ENCODE measurements around the gene NHLRC2. TPM values are rescaled to one million over a fixed set of nuclear protein-coding genes. Genes with fewer than 3 reads are reported as not detected.

NHLRC2 gene, protein sequence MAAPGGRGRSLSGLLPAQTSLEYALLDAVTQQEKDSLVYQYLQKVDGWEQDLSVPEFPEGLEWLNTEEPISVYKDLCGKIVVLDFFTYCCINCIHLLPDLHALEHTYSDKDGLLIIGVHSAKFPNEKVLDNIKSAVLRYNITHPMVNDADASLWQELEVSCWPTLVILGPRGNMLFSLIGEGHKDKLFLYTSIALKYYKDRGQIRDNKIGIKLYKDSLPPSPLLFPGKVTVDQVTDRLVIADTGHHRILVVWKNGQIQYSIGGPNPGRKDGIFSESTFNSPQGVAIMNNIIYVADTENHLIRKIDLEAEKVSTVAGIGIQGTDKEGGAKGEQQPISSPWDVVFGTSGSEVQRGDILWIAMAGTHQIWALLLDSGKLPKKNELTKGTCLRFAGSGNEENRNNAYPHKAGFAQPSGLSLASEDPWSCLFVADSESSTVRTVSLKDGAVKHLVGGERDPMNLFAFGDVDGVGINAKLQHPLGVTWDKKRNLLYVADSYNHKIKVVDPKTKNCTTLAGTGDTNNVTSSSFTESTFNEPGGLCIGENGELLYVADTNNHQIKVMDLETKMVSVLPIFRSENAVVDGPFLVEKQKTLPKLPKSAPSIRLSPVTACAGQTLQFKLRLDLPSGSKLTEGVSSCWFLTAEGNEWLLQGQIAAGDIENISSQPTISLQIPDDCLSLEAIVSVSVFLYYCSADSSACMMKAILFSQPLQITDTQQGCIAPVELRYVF
- total RNA-seq (2013): 7.4 TPM
- 1 to 10 TPM; 2.8 to 6.9 (median 5.3) TPM for polyA plus RNA-seq
- 3.5 and 7.0 TPM in 2 replicates for polyA minus RNA-seq
- total RNA-seq: 8.5 to 26.3 (median 13.4) reads per million in 11 experiments

DNA sequence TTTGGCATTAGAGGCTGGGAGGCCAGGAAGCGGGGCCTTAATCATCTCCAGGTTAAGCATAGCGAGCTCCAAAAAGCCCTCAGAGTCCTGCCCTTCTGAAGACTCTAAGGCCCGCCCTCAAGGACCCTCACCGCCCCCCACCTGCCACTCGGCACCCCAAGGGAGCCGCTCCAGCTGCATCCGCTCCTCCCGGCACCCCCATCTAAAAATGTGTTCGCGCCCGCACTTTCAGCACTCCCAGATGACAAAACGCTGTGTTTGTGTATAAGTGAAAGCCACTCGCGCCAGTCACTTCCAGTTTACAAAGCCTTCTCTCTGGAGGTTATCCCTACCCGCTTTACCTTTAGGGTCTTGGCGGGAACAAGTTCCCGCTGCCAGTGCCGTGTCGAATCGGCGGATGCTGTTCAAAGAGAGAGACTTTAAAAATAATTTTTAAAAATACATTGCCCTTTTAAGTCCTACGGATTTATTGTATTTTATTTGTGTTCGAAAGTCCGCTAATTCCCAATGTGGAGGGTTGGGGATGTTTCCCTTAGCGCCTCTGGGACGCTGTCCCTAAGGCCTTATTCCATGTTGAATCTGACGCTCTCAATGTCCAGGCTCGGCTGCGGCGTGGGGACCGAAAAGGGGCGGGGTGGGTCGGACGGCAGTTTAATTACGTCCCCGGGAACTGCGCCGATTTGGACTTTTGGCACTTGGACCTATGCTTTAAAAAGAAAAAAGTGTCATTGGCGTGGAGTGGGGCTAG lies at the start of gene NHLRC2, which contains the start of gene DCLRE1A:
NHLRC2 (plus strand) TSS at position 649 of the 748 bp plus-strand sequence. CDS start 212 bp downstream, outside the sequence.
DCLRE1A (minus strand) TSS at position 70 of the 748 bp plus-strand sequence. CDS start 900 bp downstream, outside the sequence.
- Histone ChIP-seq H2AFZ (ENCODE audit: insufficient read depth, low read depth, low read length, poor library complexity, severe bottlenecking) (peak within 1 kb of the TSS; percentile 94), H3K9ac (ENCODE audit: insufficient read depth, low read length, poor library complexity, severe bottlenecking) (peak within 1 kb of the TSS; percentile 96), H3K27me3 (ENCODE audit: control insufficient read depth in 2 of 2, insufficient read depth in 2 of 2, low read length in 2 of 2) (no peaks in the 10 kb centered on the region), H3K4me2 (replicated peaks; ENCODE audit: extremely low read depth, low read length, poor library complexity, severe bottlenecking) (peak within 1 kb of the TSS; percentile 79), H3K79me2 (ENCODE audit: insufficient read depth, low read length) (peaks cover 75% of the 10 kb centered on the region), H3K9me3 (replicated peaks in 1 of 2; ENCODE audit: control insufficient read depth in 1 of 2, insufficient read depth in 1 of 2, low read length in 2 of 2) (no peaks in the 10 kb centered on the region), H3K36me3 (replicated peaks in 1 of 2; ENCODE audit: control insufficient read depth in 1 of 2, insufficient read depth in 2 of 2, low read length in 2 of 2) (peaks cover 5 to 14% of the 10 kb centered on the region in 2 donors), H3K4me1 (ENCODE audit: control insufficient read depth in 1 of 2, insufficient read depth in 2 of 2, low read length in 2 of 2) (peaks cover 22 to 39% of the 10 kb centered on the region in 2 donors), H3K27ac (ENCODE audit: low read depth in 1 of 2, low read length in 2 of 2) (peak within 1 kb of the TSS; percentile 77 to 95), H3K4me3 (replicated peaks in 1 of 3; ENCODE audit: low read depth in 2 of 3, low read length in 3 of 3) (peak within 1 kb of the TSS; percentile 90 to 94 (median 92)), H4K20me1 (ENCODE audit: insufficient read depth, low read length) (peaks cover 4% of the 10 kb centered on the region)
- intact Hi-C loops (cut with micrococcal nuclease): no loop called here
- Mint-ChIP-seq H3K27ac (peak within 1 kb of the TSS; percentile 94 to 98 (median 98)), H3K4me3 (peak within 1 kb of the TSS; percentile 96), H3K9me3 (peaks cover 0 to 2% (median 0%) of the 10 kb centered on the region in 7 donors), H3K4me1 (peaks cover 39% of the 10 kb centered on the region), H3K27me3 (ENCODE audit: low read depth in 3 of 3) (no peaks in the 10 kb centered on the region), H3K36me3 (peaks cover 9 to 11% of the 10 kb centered on the region in 2 donors)
- 0% methylated on average over 16 of the region's 39 CpGs for WGBS (ENCODE audit: insufficient coverage)
- TF ChIP-seq, protein P1, sequence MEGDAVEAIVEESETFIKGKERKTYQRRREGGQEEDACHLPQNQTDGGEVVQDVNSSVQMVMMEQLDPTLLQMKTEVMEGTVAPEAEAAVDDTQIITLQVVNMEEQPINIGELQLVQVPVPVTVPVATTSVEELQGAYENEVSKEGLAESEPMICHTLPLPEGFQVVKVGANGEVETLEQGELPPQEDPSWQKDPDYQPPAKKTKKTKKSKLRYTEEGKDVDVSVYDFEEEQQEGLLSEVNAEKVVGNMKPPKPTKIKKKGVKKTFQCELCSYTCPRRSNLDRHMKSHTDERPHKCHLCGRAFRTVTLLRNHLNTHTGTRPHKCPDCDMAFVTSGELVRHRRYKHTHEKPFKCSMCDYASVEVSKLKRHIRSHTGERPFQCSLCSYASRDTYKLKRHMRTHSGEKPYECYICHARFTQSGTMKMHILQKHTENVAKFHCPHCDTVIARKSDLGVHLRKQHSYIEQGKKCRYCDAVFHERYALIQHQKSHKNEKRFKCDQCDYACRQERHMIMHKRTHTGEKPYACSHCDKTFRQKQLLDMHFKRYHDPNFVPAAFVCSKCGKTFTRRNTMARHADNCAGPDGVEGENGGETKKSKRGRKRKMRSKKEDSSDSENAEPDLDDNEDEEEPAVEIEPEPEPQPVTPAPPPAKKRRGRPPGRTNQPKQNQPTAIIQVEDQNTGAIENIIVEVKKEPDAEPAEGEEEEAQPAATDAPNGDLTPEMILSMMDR (IDR thresholded peaks at IDR 0.05): no peak
- DNase-seq: peak; percentile 60 to 72 (median 66)

Measured in CD14-positive monocyte (primary cell).